GM23338 (cell line): Measurements from ENCODE around the gene CDKN2D. TPM values are rescaled to one million over a fixed set of nuclear protein-coding genes. Genes with fewer than 3 reads are reported as not detected.

Experiments used
- ATAC-seq: fragments of 200-7000 bp; cut with Tn5 transposase; 3 replicates; pipeline ENCODE4 v1.9.1; 2020
- DNase-seq: peaks from one replicate; pipeline ENCODE4 v3.0.0-alpha.2; 2015; ENCODE audit warnings: low spot score
- H2AFZ ChIP-seq: fragments of 200-600 bp; sonication (generic); 2 replicates; pipeline ENCODE4 v1.8.0; 2016; ENCODE audit warnings: antibody characterized with exemption, mild to moderate bottlenecking, moderate library complexity
- H3F3A ChIP-seq: fragments of 200-600 bp; sonication (generic); replicated peaks from 2 replicates; pipeline ENCODE4 v1.8.0; 2017; ENCODE audit warnings: antibody characterized with exemption, mixed run types, low read depth
- H3K27ac ChIP-seq: fragments of 200-600 bp; sonication (generic); 2 replicates; pipeline ENCODE4 v1.6.1; 2016; ENCODE audit warnings: low read depth
- H3K27me3 ChIP-seq: fragments of 200-600 bp; sonication (generic); 2 replicates; pipeline ENCODE4 v1.8.0; 2016; ENCODE audit warnings: mild to moderate bottlenecking, mixed run types, moderate library complexity; ENCODE audit not compliant: insufficient read depth
- H3K36me3 ChIP-seq: fragments of 200-600 bp; sonication (generic); 2 replicates; pipeline ENCODE4 v1.8.0; 2016; ENCODE audit warnings: mild to moderate bottlenecking; ENCODE audit not compliant: insufficient read depth
- H3K4me1 ChIP-seq: fragments of 200-600 bp; sonication (generic); 2 replicates; pipeline ENCODE4 v1.8.0; 2016; ENCODE audit warnings: mild to moderate bottlenecking, moderate library complexity; ENCODE audit not compliant: insufficient read depth
- H3K4me2 ChIP-seq: fragments of 200-600 bp; sonication (generic); 2 replicates; pipeline ENCODE4 v1.7.1; 2017; ENCODE audit warnings: mixed run types
- H3K4me3 ChIP-seq: fragments of 200-600 bp; sonication (generic); 2 replicates; pipeline ENCODE4 v1.6.1; 2016; ENCODE audit warnings: mixed run types
- H3K79me2 ChIP-seq: fragments of 200-600 bp; sonication (generic); replicated peaks from 2 replicates; pipeline ENCODE4 v1.8.0; 2017; ENCODE audit warnings: mild to moderate bottlenecking; ENCODE audit not compliant: insufficient read depth
- H3K9me2 ChIP-seq: fragments of 200-600 bp; sonication (generic); 2 replicates; pipeline ENCODE4 v1.8.0; 2017; ENCODE audit not compliant: insufficient read depth
- H4K20me1 ChIP-seq: fragments of 200-600 bp; sonication (generic); replicated peaks from 2 replicates; pipeline ENCODE4 v1.8.0; 2017; ENCODE audit warnings: mild to moderate bottlenecking; ENCODE audit not compliant: insufficient read depth
- H3K27ac Mint-ChIP-seq: 2 replicates; pipeline ENCODE4 v1.8.0; 2020; ENCODE audit warnings: inconsistent platforms, mild to moderate bottlenecking, moderate library complexity, mixed read lengths
- H3K27me3 Mint-ChIP-seq: 3 replicates; pipeline ENCODE4 v1.8.0; 2022; ENCODE audit warnings: low read depth, mild to moderate bottlenecking, moderate library complexity, mixed read lengths, inconsistent platforms; ENCODE audit not compliant: insufficient read depth, poor library complexity
- H3K36me3 Mint-ChIP-seq: 3 replicates; pipeline ENCODE4 v1.8.0; 2021; ENCODE audit warnings: low read depth, mild to moderate bottlenecking, inconsistent platforms, moderate library complexity, mixed read lengths
- H3K4me1 Mint-ChIP-seq: 3 replicates; pipeline ENCODE4 v1.8.0; 2020; ENCODE audit warnings: mild to moderate bottlenecking, inconsistent platforms, mixed read lengths
- H3K4me3 Mint-ChIP-seq: 3 replicates; pipeline ENCODE4 v1.8.0; 2021; ENCODE audit warnings: moderate library complexity, mild to moderate bottlenecking, inconsistent platforms, mixed read lengths
- H3K9me3 Mint-ChIP-seq: 3 replicates; pipeline ENCODE4 v1.8.0; 2020; ENCODE audit warnings: moderate library complexity, mild to moderate bottlenecking, inconsistent platforms, mixed read lengths
- CREB1 ChIP-seq: fragments of 250-450 bp; sonication (Bioruptor Pico); IDR thresholded peaks from 2 replicates; pipeline ENCODE4 v1.5.0; 2020; ENCODE audit warnings: low read depth, mild to moderate bottlenecking, moderate library complexity
- ETS1 ChIP-seq: IDR thresholded peaks from 2 replicates; pipeline ENCODE4 v1.6.1; 2016; ENCODE audit warnings: antibody characterized with exemption
- EZH2 ChIP-seq: fragments of 200-600 bp; sonication (generic); IDR thresholded peaks from one replicate; pipeline ENCODE4 v1.8.0; 2017; ENCODE audit warnings: antibody characterized with exemption, mild to moderate bottlenecking, low read depth; ENCODE audit not compliant: unreplicated experiment
- EZH2phosphoT487 ChIP-seq: fragments of 200-600 bp; sonication (generic); IDR thresholded peaks from one replicate; pipeline ENCODE4 v1.8.1; 2018; ENCODE audit warnings: antibody characterized with exemption; ENCODE audit not compliant: unreplicated experiment
- JUNB ChIP-seq: IDR thresholded peaks from one replicate; pipeline ENCODE4 v1.6.1; 2016; ENCODE audit warnings: antibody characterized with exemption; ENCODE audit not compliant: unreplicated experiment
- NANOG ChIP-seq: IDR thresholded peaks from 2 replicates; pipeline ENCODE4 v1.6.1; 2016; ENCODE audit warnings: antibody characterized with exemption, borderline replicate concordance
- POLR2AphosphoS5 ChIP-seq: IDR thresholded peaks from 2 replicates; pipeline ENCODE4 v1.6.1; 2016; ENCODE audit warnings: antibody characterized with exemption, low read depth
- REST ChIP-seq: IDR thresholded peaks from one replicate; pipeline ENCODE4 v1.6.1; 2018; ENCODE audit warnings: antibody characterized with exemption; ENCODE audit not compliant: unreplicated experiment
- STAT1 ChIP-seq: IDR thresholded peaks from one replicate; pipeline ENCODE4 v1.6.1; 2016; ENCODE audit warnings: antibody characterized with exemption; ENCODE audit not compliant: unreplicated experiment
- ZNF114 ChIP-seq: fragments of 250-450 bp; sonication (Bioruptor Pico); IDR thresholded peaks from 2 replicates; pipeline ENCODE4 v1.5.0; 2020; ENCODE audit warnings: mild to moderate bottlenecking, moderate library complexity
- ZNF331 ChIP-seq: fragments of 250-450 bp; sonication (Bioruptor Pico); IDR thresholded peaks from 2 replicates; pipeline ENCODE4 v1.5.0; 2020; ENCODE audit warnings: low read depth, mild to moderate bottlenecking, moderate library complexity
- ZNF462 ChIP-seq: fragments of 250-450 bp; sonication (Bioruptor Pico); IDR thresholded peaks from 2 replicates; pipeline ENCODE4 v1.5.0; 2020; ENCODE audit warnings: mild to moderate bottlenecking, moderate library complexity
- polyA plus RNA-seq: library from polyadenylated mRNA; unstranded; fragments of >200 nt; fragmentation: Nextera tagmentation; extraction: Ambion mirVana; gene quantifications from 2 replicates; pipeline ENCODE4 v1.2.1, GENCODE V29; 2016
- total RNA-seq: library from RNA; depleted of rRNA; stranded (reverse); fragments of >200 nt; shearing (Covaris generic); gene quantifications from 2 replicates; pipeline ENCODE4 v1.2.3, GENCODE V29; 2014
- TF ChIP-seq, protein P1 (sequence below), 2 experiments: fragments of 200-600 bp in 1 of 2; sonication (generic) in 1 of 2; conservative IDR thresholded peaks; 2 replicates each; pipeline versions ENCODE4 v1.5.1 to v1.6.1; 2016 to 2017; ENCODE audit warnings: antibody characterized with exemption in 2 of 2, low read depth in 2 of 2, mild to moderate bottlenecking in 2 of 2, moderate library complexity in 1 of 2

CDKN2D gene
- total and polyA plus RNA-seq, 2 experiments from 2014 or later: 1.4 to 4.0 TPM

- Histone ChIP-seq H2AFZ (no peak overlapping the region), H3K79me2 (no peaks in the 10 kb centered on the region), H3K27me3 (no peaks in the 10 kb centered on the region), H3K27ac (no peak overlapping the region), H3K4me1 (no peaks in the 10 kb centered on the region), H3K4me3 (no peak overlapping the region), H4K20me1 (no peaks in the 10 kb centered on the region), H3K36me3 (peaks cover 28% of the 10 kb centered on the region), H3K4me2 (no peak overlapping the region), H3F3A (0 out of 2 replicates have a peak, but pooled peaks cover 7% of the 10 kb centered on the region), H3K9me2 (no peaks in the 10 kb centered on the region)
- Mint-ChIP-seq H3K4me1 (no peaks in the 10 kb centered on the region), H3K27ac (no peak overlapping the region), H3K9me3 (no peaks in the 10 kb centered on the region), H3K4me3 (no peak overlapping the region), H3K36me3 (peaks cover 78% of the 10 kb centered on the region), H3K27me3 (peaks cover 2% of the 10 kb centered on the region)
- DNase-seq (no peak), ATAC-seq (no peak)
- TF ChIP-seq ETS1 (no peak), ZNF331 (CRISPR knock-in tag) (no peak), NANOG (no peak), EZH2phosphoT487 (no peak), EZH2 (no peak), JUNB (no peak), ZNF114 (CRISPR knock-in tag) (no peak), ZNF462 (CRISPR knock-in tag) (no peak), POLR2AphosphoS5 (no peak), REST (no peak), CREB1 (CRISPR knock-in tag) (no peak), STAT1 (no peak)
- TF ChIP-seq, protein P1, sequence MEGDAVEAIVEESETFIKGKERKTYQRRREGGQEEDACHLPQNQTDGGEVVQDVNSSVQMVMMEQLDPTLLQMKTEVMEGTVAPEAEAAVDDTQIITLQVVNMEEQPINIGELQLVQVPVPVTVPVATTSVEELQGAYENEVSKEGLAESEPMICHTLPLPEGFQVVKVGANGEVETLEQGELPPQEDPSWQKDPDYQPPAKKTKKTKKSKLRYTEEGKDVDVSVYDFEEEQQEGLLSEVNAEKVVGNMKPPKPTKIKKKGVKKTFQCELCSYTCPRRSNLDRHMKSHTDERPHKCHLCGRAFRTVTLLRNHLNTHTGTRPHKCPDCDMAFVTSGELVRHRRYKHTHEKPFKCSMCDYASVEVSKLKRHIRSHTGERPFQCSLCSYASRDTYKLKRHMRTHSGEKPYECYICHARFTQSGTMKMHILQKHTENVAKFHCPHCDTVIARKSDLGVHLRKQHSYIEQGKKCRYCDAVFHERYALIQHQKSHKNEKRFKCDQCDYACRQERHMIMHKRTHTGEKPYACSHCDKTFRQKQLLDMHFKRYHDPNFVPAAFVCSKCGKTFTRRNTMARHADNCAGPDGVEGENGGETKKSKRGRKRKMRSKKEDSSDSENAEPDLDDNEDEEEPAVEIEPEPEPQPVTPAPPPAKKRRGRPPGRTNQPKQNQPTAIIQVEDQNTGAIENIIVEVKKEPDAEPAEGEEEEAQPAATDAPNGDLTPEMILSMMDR (conservative IDR thresholded peaks at IDR 0.05; ENCODE audit: low read depth in 2 of 2): no peak
These were observed 9.2 kb upstream of the CDKN2D start for GRCh38 chr19:10577951-10578350.
